ENCODE results near the gene SLC24A3.

SLC24A3 gene

DNA sequence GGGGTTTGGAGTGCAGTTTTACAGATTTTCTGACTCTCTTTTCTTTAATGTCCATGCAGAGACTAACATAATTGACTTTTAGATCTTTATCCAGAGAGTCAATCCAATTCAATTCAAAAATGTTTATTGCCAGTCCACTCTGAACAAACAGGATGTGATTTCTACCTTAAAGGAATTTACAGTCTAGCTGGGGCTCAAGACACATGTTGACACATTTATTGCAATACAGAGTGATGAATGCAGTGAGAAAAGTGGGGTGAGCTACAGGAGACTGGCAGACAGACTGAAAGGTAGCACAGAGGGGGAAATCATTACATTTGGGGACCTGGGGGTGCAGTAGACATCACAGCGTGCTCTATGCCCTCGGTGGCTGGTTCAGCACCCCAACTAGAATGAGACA is 193.9 kb downstream of the SLC24A3 start:
- DNase-seq (ENCODE audit: low read depth, low spot score) = no peak
- Histone ChIP-seq H3K27ac (no peak overlapping the region), H3K4me3 (no peak overlapping the region), H3K36me3 (ENCODE audit: insufficient read depth, low read length) (0 out of 2 replicates have a peak, but pooled peaks cover 5% of the 10 kb centered on the region), H3K9ac (ENCODE audit: insufficient read length) (no peak overlapping the region), H3K9me3 (ENCODE audit: low read depth, low read length) (no peaks in the 10 kb centered on the region)
- no peak for TF ChIP-seq FOXP2 (optimal IDR thresholded peaks at IDR 0.05; ENCODE audit: control extremely low read depth, extremely low read length, insufficient read depth)
- no peak for TF ChIP-seq EZH2 (IDR thresholded peaks at IDR 0.05)
- TF ChIP-seq POLR2AphosphoS5 (IDR thresholded peaks at IDR 0.05; ENCODE audit: borderline replicate concordance, low read depth, low read length) = no peak

DNA sequence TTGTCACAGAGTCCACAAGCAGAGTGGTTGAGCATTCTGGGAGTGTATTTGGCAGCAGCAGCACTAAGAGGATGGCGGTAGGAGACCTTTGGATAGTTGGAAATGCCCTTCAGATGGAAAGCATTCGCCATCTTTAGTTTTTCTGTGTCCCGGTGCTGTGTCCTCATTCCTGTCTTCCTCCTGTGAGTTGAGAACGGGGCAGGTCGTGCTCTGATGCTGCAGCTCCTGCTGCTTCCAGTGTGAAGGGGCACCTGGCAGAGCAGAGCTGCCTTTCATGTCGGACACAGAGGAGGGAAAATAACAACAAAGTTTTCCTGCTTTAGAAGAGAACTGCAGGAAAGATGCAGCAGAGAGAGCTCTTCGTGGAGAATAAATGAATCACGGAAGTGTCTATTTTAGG is 194.8 kb downstream of the SLC24A3 start:
- H3K9me3 ChIP-seq (ENCODE audit: low read depth, low read length) = no peaks in the 10 kb centered on the region
- H3K9ac ChIP-seq (ENCODE audit: insufficient read length) = no peak overlapping the region
- no peak for DNase-seq (ENCODE audit: low read depth, low spot score)
- no peak overlapping the region for H3K4me3 ChIP-seq
- TF ChIP-seq FOXP2 (optimal IDR thresholded peaks at IDR 0.05; ENCODE audit: control extremely low read depth, extremely low read length, insufficient read depth) (no peak), POLR2AphosphoS5 (IDR thresholded peaks at IDR 0.05; ENCODE audit: borderline replicate concordance, low read depth, low read length) (no peak), EZH2 (IDR thresholded peaks at IDR 0.05) (no peak)
- H3K27ac ChIP-seq = no peak overlapping the region
- 0 out of 2 replicates have a peak, but pooled peaks cover 5% of the 10 kb centered on the region for H3K36me3 ChIP-seq (ENCODE audit: insufficient read depth, low read length)

DNA sequence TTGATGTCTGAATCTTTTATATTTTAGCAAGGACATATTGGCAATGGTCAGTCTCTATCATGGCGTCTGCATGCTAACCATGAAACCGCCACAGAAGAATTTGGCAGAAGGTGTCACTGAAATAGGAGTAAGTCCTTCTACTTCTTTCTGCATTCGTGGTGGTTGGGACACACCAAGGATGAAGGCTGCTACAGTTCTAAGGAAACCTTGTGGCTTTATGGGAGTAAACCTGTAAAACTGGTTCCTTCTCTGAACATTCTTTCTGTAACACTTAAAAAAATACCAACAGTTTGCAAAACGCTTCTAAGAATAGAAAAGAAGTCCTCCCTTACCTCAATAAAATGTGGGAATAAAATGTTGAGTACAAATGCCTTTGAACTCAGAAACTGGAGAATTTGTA is 195.3 kb downstream of the SLC24A3 start:
- no peak for TF ChIP-seq POLR2AphosphoS5 (IDR thresholded peaks at IDR 0.05; ENCODE audit: borderline replicate concordance, low read depth, low read length)
- TF ChIP-seq EZH2 (IDR thresholded peaks at IDR 0.05) = no peak
- H3K9ac ChIP-seq (ENCODE audit: insufficient read length) = no peak overlapping the region
- peak overlapping the region; percentile 15; the same call in 1 of the 2 replicates for H3K27ac ChIP-seq
- H3K9me3 ChIP-seq (ENCODE audit: low read depth, low read length) = no peaks in the 10 kb centered on the region
- DNase-seq (ENCODE audit: low read depth, low spot score) = no peak
- H3K36me3 ChIP-seq (ENCODE audit: insufficient read depth, low read length) = 0 out of 2 replicates have a peak, but pooled peaks cover 5% of the 10 kb centered on the region
- no peak overlapping the region for H3K4me3 ChIP-seq

DNA sequence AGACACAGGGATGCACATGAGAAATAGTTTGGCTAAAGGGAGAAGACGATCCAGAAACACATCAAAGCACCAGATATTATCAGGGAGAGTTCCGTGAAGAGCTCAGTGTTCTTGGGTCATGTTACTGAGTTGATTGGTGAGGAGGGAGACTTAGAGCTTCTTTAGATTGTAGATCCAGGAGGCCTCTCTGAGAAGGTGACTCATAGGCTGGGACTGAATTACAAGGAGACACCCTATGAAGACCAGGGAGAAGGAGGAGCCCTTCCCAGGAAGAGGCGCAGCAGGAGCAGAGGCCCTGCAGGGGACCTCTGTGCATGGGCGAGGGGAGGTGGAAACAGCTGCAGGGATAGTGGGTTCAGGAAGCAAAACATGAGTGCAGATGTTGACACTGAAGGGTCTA is 196.5 kb downstream of the SLC24A3 start:
- DNase-seq (ENCODE audit: low read depth, low spot score) = no peak
- no peaks in the 10 kb centered on the region for H3K9me3 ChIP-seq (ENCODE audit: low read depth, low read length)
- TF ChIP-seq FOXP2 (optimal IDR thresholded peaks at IDR 0.05; ENCODE audit: control extremely low read depth, extremely low read length, insufficient read depth) = no peak
- no peak for TF ChIP-seq POLR2AphosphoS5 (IDR thresholded peaks at IDR 0.05; ENCODE audit: borderline replicate concordance, low read depth, low read length)
- no peak for TF ChIP-seq EZH2 (IDR thresholded peaks at IDR 0.05)
- H3K36me3 ChIP-seq (ENCODE audit: insufficient read depth, low read length) = 0 out of 2 replicates have a peak, but pooled peaks cover 5% of the 10 kb centered on the region
- H3K4me3 ChIP-seq = no peak overlapping the region
- H3K27ac ChIP-seq = no peak overlapping the region
- H3K9ac ChIP-seq (ENCODE audit: insufficient read length) = no peak overlapping the region

DNA sequence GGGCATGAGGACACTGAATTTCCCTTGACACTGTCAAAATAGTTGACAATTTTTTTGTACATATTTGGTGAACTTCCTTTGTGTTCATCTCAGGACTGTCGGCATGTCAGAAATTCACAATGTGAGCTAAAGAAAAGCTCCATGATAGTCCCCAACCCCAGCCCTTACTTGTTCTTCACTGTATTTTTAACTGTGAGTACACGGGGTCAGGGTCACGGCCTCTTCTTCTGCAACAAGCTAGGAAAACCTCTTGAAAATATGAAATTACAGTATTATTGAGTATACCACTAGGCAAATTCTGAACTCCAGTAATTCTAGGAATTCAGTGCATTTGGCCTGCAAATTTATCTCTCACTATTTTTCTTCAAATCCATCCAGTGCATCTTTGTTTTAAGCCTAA is 199.4 kb downstream of the SLC24A3 start:
- TF ChIP-seq EZH2 (IDR thresholded peaks at IDR 0.05) (no peak), FOXP2 (optimal IDR thresholded peaks at IDR 0.05; ENCODE audit: control extremely low read depth, extremely low read length, insufficient read depth) (no peak), POLR2AphosphoS5 (IDR thresholded peaks at IDR 0.05; ENCODE audit: borderline replicate concordance, low read depth, low read length) (no peak)
- DNase-seq (ENCODE audit: low read depth, low spot score) = no peak
- Histone ChIP-seq H3K4me3 (no peak overlapping the region), H3K9ac (ENCODE audit: insufficient read length) (no peak overlapping the region), H3K27ac (no peak overlapping the region), H3K9me3 (ENCODE audit: low read depth, low read length) (no peaks in the 10 kb centered on the region), H3K36me3 (ENCODE audit: insufficient read depth, low read length) (0 out of 2 replicates have a peak, but pooled peaks cover 5% of the 10 kb centered on the region)

DNA sequence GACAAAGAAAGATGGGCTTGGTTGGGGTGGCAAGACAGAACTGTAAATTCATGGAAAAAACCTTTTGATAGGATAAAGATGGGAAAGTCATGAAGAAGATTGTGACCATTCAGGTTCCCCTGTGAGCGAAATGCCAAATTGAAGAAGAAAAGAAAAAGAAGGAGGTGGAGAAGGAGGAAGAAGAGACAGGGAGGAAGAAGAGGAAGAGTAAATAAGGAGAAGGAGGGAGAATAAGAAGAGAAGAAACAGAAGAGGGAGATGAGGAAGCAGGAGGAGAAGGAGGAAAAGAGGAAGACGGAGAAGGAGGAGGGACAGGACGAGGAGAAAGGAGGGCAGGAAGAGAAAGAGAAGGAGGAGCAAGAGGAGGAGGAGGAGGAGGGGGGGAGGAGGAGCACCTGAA is 199.8 kb downstream of the SLC24A3 start:
- H3K9ac ChIP-seq (ENCODE audit: insufficient read length) = no peak overlapping the region
- DNase-seq (ENCODE audit: low read depth, low spot score) = no peak
- no peak for TF ChIP-seq FOXP2 (optimal IDR thresholded peaks at IDR 0.05; ENCODE audit: control extremely low read depth, extremely low read length, insufficient read depth)
- TF ChIP-seq EZH2 (IDR thresholded peaks at IDR 0.05) = no peak
- no peak for TF ChIP-seq POLR2AphosphoS5 (IDR thresholded peaks at IDR 0.05; ENCODE audit: borderline replicate concordance, low read depth, low read length)
- H3K9me3 ChIP-seq (ENCODE audit: low read depth, low read length) = no peaks in the 10 kb centered on the region
- no peak overlapping the region for H3K27ac ChIP-seq
- 0 out of 2 replicates have a peak, but pooled peaks cover 5% of the 10 kb centered on the region for H3K36me3 ChIP-seq (ENCODE audit: insufficient read depth, low read length)
- H3K4me3 ChIP-seq = no peak overlapping the region

DNA sequence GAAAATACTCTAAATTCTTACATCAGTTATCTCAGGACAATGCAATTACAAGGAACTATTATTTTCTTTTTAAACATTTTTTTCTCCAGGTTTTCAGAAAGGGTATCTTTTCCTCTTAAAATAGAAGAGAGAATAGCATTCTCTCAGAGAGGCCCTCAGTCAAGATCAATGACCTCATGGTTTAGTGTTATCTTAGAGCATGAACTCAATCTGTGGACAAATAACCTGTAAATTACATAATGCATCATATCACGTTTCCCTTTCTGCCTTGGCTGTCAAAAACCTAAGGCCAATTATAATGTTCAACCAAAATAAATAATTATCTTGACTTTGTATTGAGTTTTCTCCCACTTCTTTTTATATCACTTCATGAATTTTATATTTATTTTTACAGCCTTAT is 202.2 kb downstream of the SLC24A3 start:
- TF ChIP-seq FOXP2 (optimal IDR thresholded peaks at IDR 0.05; ENCODE audit: control extremely low read depth, extremely low read length, insufficient read depth) (no peak), POLR2AphosphoS5 (IDR thresholded peaks at IDR 0.05; ENCODE audit: borderline replicate concordance, low read depth, low read length) (no peak), EZH2 (IDR thresholded peaks at IDR 0.05) (no peak)
- Histone ChIP-seq H3K36me3 (ENCODE audit: insufficient read depth, low read length) (no peaks in the 10 kb centered on the region), H3K27ac (no peak overlapping the region), H3K9ac (ENCODE audit: insufficient read length) (no peak overlapping the region), H3K4me3 (no peak overlapping the region), H3K9me3 (ENCODE audit: low read depth, low read length) (no peaks in the 10 kb centered on the region)
- DNase-seq (ENCODE audit: low read depth, low spot score) = no peak

DNA sequence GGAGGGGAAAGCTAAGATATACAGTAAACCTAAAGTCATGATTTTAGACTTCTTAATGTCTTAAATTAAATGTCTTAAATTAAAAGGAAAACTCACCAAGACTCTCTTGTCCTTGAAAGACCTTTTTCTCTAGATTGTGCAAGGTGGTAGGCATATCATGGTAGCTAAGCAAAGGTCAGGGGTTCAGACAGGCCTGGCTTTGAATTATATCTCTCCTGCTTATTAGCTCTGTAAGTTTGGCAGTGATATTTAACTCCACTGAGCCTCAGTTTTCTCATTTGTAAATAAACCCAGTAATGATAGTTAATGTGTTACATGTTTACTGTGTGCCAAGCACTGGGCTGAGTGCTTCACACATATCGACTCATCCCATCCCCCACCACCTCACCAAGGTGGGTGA is 203.3 kb downstream of the SLC24A3 start:
- TF ChIP-seq POLR2AphosphoS5 (IDR thresholded peaks at IDR 0.05; ENCODE audit: borderline replicate concordance, low read depth, low read length) = no peak
- no peak for DNase-seq (ENCODE audit: low read depth, low spot score)
- H3K36me3 ChIP-seq (ENCODE audit: insufficient read depth, low read length) = no peaks in the 10 kb centered on the region
- H3K9ac ChIP-seq (ENCODE audit: insufficient read length) = no peak overlapping the region
- H3K9me3 ChIP-seq (ENCODE audit: low read depth, low read length) = no peaks in the 10 kb centered on the region
- H3K4me3 ChIP-seq = no peak overlapping the region
- no peak overlapping the region for H3K27ac ChIP-seq

DNA sequence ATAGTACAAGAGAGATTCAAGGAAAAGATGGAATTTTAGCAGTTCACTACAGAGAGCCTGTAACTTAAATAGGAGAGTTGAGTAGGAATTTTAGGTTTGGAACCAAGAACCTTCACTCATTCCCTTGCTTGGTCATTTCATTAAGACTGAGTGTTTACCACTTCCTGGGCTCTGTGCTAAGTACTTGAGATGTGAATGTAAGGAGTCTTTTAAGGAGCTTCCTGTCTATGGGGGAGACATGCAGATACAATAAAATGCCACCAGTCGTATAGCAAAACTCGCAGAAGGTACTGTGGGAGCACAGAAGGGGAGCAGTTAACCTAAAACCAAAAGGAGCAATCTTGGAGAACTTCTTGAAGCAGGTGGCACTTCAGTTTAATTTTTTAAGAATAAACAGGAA is 204.2 kb downstream of the SLC24A3 start:
- Histone ChIP-seq H3K4me3 (no peak overlapping the region), H3K9me3 (ENCODE audit: low read depth, low read length) (no peaks in the 10 kb centered on the region; the same call in 1 of the 2 replicates), H3K9ac (ENCODE audit: insufficient read length) (no peak overlapping the region), H3K36me3 (ENCODE audit: insufficient read depth, low read length) (no peaks in the 10 kb centered on the region), H3K27ac (no peak overlapping the region)
- DNase-seq (ENCODE audit: low read depth, low spot score) = no peak
- no peak for TF ChIP-seq EZH2 (IDR thresholded peaks at IDR 0.05)
- TF ChIP-seq FOXP2 (optimal IDR thresholded peaks at IDR 0.05; ENCODE audit: control extremely low read depth, extremely low read length, insufficient read depth) = no peak
- TF ChIP-seq POLR2AphosphoS5 (IDR thresholded peaks at IDR 0.05; ENCODE audit: borderline replicate concordance, low read depth, low read length) = no peak
